IMR-90 (cell line): ENCODE data around the gene IGF2. TPM values are rescaled to one million over a fixed set of nuclear protein-coding genes. Genes with fewer than 3 reads are reported as not detected.

Source experiments
- ATAC-seq: fragments of 200-7000 bp; cut with Tn5 transposase; 2 replicates; pipeline ENCODE4 v1.9.1; 2020; ENCODE audit warnings: low read depth, mild to moderate bottlenecking, moderate library complexity
- BruUV-seq: library from RNA; stranded (reverse); fragments of 400-500 nt; replicated peaks from 2 replicates; lab custom pipeline; 2021; lab: Mats Ljungman, UMichigan
- CTCF ChIA-PET: fragments of 300-600 bp; formaldehyde crosslinking; extraction: SDS; loops from one replicate; lab custom pipeline; 2021; ENCODE audit warnings: antibody characterized with exemption; lab: Yijun Ruan, JAX
- POLR2A ChIA-PET: fragments of 300-600 bp; sonication (Branson Sonifier 250); formaldehyde crosslinking; loops from one replicate; lab custom pipeline; 2022; ENCODE audit warnings: antibody characterized with exemption; ENCODE audit not compliant: unreplicated experiment; lab: Charles Lee
- DNase-seq: peaks from one replicate; pipeline ENCODE4 v3.0.0; 2013
- H2AFZ ChIP-seq: replicated peaks from 2 replicates; pipeline ENCODE3; 2013; ENCODE audit warnings: low read length, mild to moderate bottlenecking; ENCODE audit not compliant: poor library complexity
- H2AK5ac ChIP-seq: 2 replicates; pipeline ENCODE4 v1.6.1; 2013; ENCODE audit warnings: low read depth, low read length, inconsistent platforms
- H2AK9ac ChIP-seq: replicated peaks from 2 replicates; pipeline ENCODE3; 2013; ENCODE audit warnings: mild to moderate bottlenecking, low read depth, low read length, moderate library complexity; ENCODE audit not compliant: poor library complexity
- H2BK120ac ChIP-seq: 2 replicates; pipeline ENCODE4 v1.6.1; 2013; ENCODE audit warnings: low read depth, low read length, inconsistent platforms
- H2BK15ac ChIP-seq: 3 replicates; pipeline ENCODE4 v1.6.1; 2013; ENCODE audit warnings: low read depth, low read length, inconsistent platforms
- H2BK20ac ChIP-seq: 2 replicates; pipeline ENCODE4 v1.6.1; 2013; ENCODE audit warnings: low read depth, mild to moderate bottlenecking, inconsistent platforms, low read length, moderate library complexity
- H2BK5ac ChIP-seq: 2 replicates; pipeline ENCODE4 v1.6.1; 2013; ENCODE audit warnings: mild to moderate bottlenecking, low read depth, low read length, inconsistent platforms; ENCODE audit not compliant: poor library complexity, severe bottlenecking
- H3K14ac ChIP-seq: replicated peaks from 2 replicates; pipeline ENCODE4 v1.6.1; 2013; ENCODE audit warnings: low read depth, low read length, inconsistent platforms
- H3K18ac ChIP-seq: 2 replicates; pipeline ENCODE4 v1.6.1; 2013; ENCODE audit warnings: low read depth, low read length, control low read depth
- H3K23ac ChIP-seq: 2 replicates; pipeline ENCODE4 v1.6.1; 2013; ENCODE audit warnings: low read depth, low read length, inconsistent platforms
- H3K27ac ChIP-seq: 2 replicates; pipeline ENCODE4 v1.5.1; 2013; ENCODE audit warnings: mild to moderate bottlenecking, control low read depth, low read length; ENCODE audit not compliant: insufficient read depth
- H3K27me3 ChIP-seq: 2 replicates; pipeline ENCODE4 v1.6.1; 2013; ENCODE audit warnings: low read length; ENCODE audit not compliant: control insufficient read depth, insufficient read depth
- H3K36me3 ChIP-seq: 2 replicates; pipeline ENCODE4 v1.6.1; 2013; ENCODE audit warnings: low read length, mixed read lengths; ENCODE audit not compliant: control insufficient read depth, insufficient read depth
- H3K4ac ChIP-seq: 2 replicates; pipeline ENCODE4 v1.6.1; 2013; ENCODE audit warnings: low read depth, low read length, inconsistent platforms
- H3K4me1 ChIP-seq: 2 replicates; pipeline ENCODE4 v1.6.1; 2013; ENCODE audit warnings: low read length, mixed read lengths; ENCODE audit not compliant: control insufficient read depth, insufficient read depth
- H3K4me2 ChIP-seq: 2 replicates; pipeline ENCODE4 v1.6.1; 2013; ENCODE audit warnings: low read depth, mild to moderate bottlenecking, control low read depth, low read length, moderate library complexity
- H3K4me3 ChIP-seq: 2 replicates; pipeline ENCODE4 v1.5.1; 2013; ENCODE audit warnings: low read depth, mild to moderate bottlenecking, control low read depth, low read length, moderate library complexity; ENCODE audit not compliant: insufficient read depth
- H3K56ac ChIP-seq: 2 replicates; pipeline ENCODE4 v1.6.1; 2013; ENCODE audit warnings: low read length, inconsistent platforms; ENCODE audit not compliant: insufficient read depth; ENCODE audit errors: extremely low read depth
- H3K79me1 ChIP-seq, 2 experiments: 2 replicates each; pipeline ENCODE4 v1.6.1; 2013; ENCODE audit warnings: low read length in 2 of 2, inconsistent platforms in 1 of 2, low read depth in 1 of 2
- H3K9ac ChIP-seq: 2 replicates; pipeline ENCODE4 v1.6.1; 2013; ENCODE audit warnings: low read depth, low read length, control low read depth
- H3K9me1 ChIP-seq: 2 replicates; pipeline ENCODE4 v1.6.1; 2013; ENCODE audit warnings: low read length, inconsistent platforms; ENCODE audit not compliant: insufficient read depth
- H3K9me3 ChIP-seq: 2 replicates; pipeline ENCODE4 v1.6.1; 2013; ENCODE audit warnings: low read length; ENCODE audit not compliant: control insufficient read depth, insufficient read depth
- H4K20me1 ChIP-seq: 2 replicates; pipeline ENCODE4 v1.6.1; 2013; ENCODE audit warnings: low read length, inconsistent platforms; ENCODE audit not compliant: insufficient read depth
- H4K5ac ChIP-seq: 2 replicates; pipeline ENCODE4 v1.6.1; 2013; ENCODE audit warnings: mild to moderate bottlenecking, low read depth, low read length, control low read depth
- H4K8ac ChIP-seq, 2 experiments: 2 replicates each; pipeline ENCODE4 v1.6.1; 2013; ENCODE audit warnings: low read depth in 2 of 2, low read length in 2 of 2, control low read depth in 1 of 2, inconsistent platforms in 1 of 2
- H4K91ac ChIP-seq: 2 replicates; pipeline ENCODE4 v1.6.1; 2013; ENCODE audit warnings: low read depth, low read length, inconsistent platforms; ENCODE audit not compliant: insufficient read depth
- BHLHE40 ChIP-seq: fragments of 150-350 bp; IDR thresholded peaks from 2 replicates; pipeline ENCODE4 v1.6.1; 2016; ENCODE audit warnings: mild to moderate bottlenecking, low read depth, low read length
- CEBPB ChIP-seq: IDR thresholded peaks from 2 replicates; pipeline ENCODE4 v1.6.1; 2012; ENCODE audit warnings: low read depth, low read length, improper control_type of control experiment
- CHD1 ChIP-seq: IDR thresholded peaks from 2 replicates; pipeline ENCODE4 v1.6.1; 2012; ENCODE audit warnings: low read depth, low read length, improper control_type of control experiment
- CTCF ChIP-seq: conservative IDR thresholded peaks from 2 replicates; pipeline ENCODE4 v1.5.1; 2012; ENCODE audit warnings: mild to moderate bottlenecking, low read depth, low read length, improper control_type of control experiment
- ELK1 ChIP-seq: fragments of 150-350 bp; IDR thresholded peaks from 2 replicates; pipeline ENCODE4 v1.6.1; 2016; ENCODE audit warnings: low read depth, mild to moderate bottlenecking, low read length, moderate library complexity, borderline replicate concordance
- FOS ChIP-seq: fragments of 150-350 bp; IDR thresholded peaks from 2 replicates; pipeline ENCODE4 v1.6.1; 2016; ENCODE audit warnings: low read depth, low read length
- MAFK ChIP-seq: IDR thresholded peaks from 2 replicates; pipeline ENCODE4 v1.6.1; 2012; ENCODE audit warnings: low read depth, low read length, improper control_type of control experiment
- MAZ ChIP-seq: IDR thresholded peaks from 2 replicates; pipeline ENCODE4 v1.6.1; 2012; ENCODE audit warnings: low read depth, mild to moderate bottlenecking, low read length, improper control_type of control experiment, moderate library complexity, borderline replicate concordance
- MXI1 ChIP-seq: IDR thresholded peaks from 2 replicates; pipeline ENCODE4 v1.6.1; 2012; ENCODE audit warnings: low read depth, mild to moderate bottlenecking, low read length, moderate library complexity, borderline replicate concordance
- NFE2L2 ChIP-seq: fragments of 150-350 bp; IDR thresholded peaks from 2 replicates; pipeline ENCODE4 v1.6.1; 2016; ENCODE audit warnings: low read depth, mild to moderate bottlenecking, low read length
- POLR2A ChIP-seq: IDR thresholded peaks from 2 replicates; pipeline ENCODE4 v1.6.1; 2012; ENCODE audit warnings: mild to moderate bottlenecking, low read depth, low read length
- RAD21 ChIP-seq: IDR thresholded peaks from 2 replicates; pipeline ENCODE4 v1.6.1; 2012; ENCODE audit warnings: low read length, improper control_type of control experiment
- RCOR1 ChIP-seq: IDR thresholded peaks from 2 replicates; pipeline ENCODE4 v1.6.1; 2012; ENCODE audit warnings: mild to moderate bottlenecking, low read length, improper control_type of control experiment; ENCODE audit not compliant: insufficient replicate concordance
- RFX5 ChIP-seq: IDR thresholded peaks from 2 replicates; pipeline ENCODE4 v1.8.0; 2012; ENCODE audit warnings: low read depth, mild to moderate bottlenecking, low read length, moderate library complexity
- SMC3 ChIP-seq: fragments of 150-350 bp; IDR thresholded peaks from 2 replicates; pipeline ENCODE4 v1.6.1; 2016; ENCODE audit warnings: low read depth, mild to moderate bottlenecking, antibody characterized with exemption, low read length, moderate library complexity
- USF2 ChIP-seq: fragments of 150-350 bp; IDR thresholded peaks from 2 replicates; pipeline ENCODE4 v1.6.1; 2017; ENCODE audit warnings: mild to moderate bottlenecking, antibody characterized with exemption, low read length, low read depth
- WGBS, 2 experiments: methylation state at CpG; one replicate each; pipeline versions ENCODE4 v1.1.5 to v1.1.7; 2013; ENCODE audit warnings: missing lambda C conversion rate in 2 of 2; ENCODE audit not compliant: insufficient read length in 1 of 2; ENCODE audit errors: extremely low coverage in 2 of 2; 5-methylcytosine and 5-hydroxymethylcytosine counted together
- dilution Hi-C: fragments of 300-500 bp; cut with HindIII; formaldehyde crosslinking; loops from one replicate; pipeline ENCODE4 v1.14.3; 2018; ENCODE audit warnings: low sequenced_read_pairs; ENCODE audit not compliant: unreplicated experiment
- in situ Hi-C: fragments of 300-500 bp; cut with MboI; formaldehyde crosslinking; loops from 3 replicates; pipeline ENCODE4 v1.14.3; 2019; ENCODE audit warnings: low sequenced_read_pairs, inconsistent platforms, mixed read lengths
- intact Hi-C: fragments of 100-400 bp; cut with micrococcal nuclease; formaldehyde crosslinking; loops from 2 replicates; pipeline ENCODE4 v1.10.0; 2022
- polyA plus RNA-seq, 3 experiments: library from polyadenylated mRNA; depleted of rRNA; stranded (reverse); fragments of >200 nt; gene quantifications; 2 replicates each; pipeline ENCODE4 v1.2.3, GENCODE V29; 2012; ENCODE audit warnings: low replicate concordance in 1 of 3
- total RNA-seq: library from RNA; depleted of rRNA; stranded (reverse); fragments of >200 nt; gene quantifications from 2 replicates; pipeline ENCODE4 v1.2.3, GENCODE V29; 2012

Gene IGF2
- total and polyA plus RNA-seq, 2 of the 4 experiments (the other 2 are of a cell fraction): 2.3 to 21.8 TPM

GRCh38 chr11:2116680-2117079 lies 22.5 kb downstream of the IGF2 start:
- H4K5ac ChIP-seq: no peak overlapping the region
- no peak overlapping the region for H3K4me3 ChIP-seq
- no peaks in the 10 kb centered on the region for H4K20me1 ChIP-seq
- H2BK15ac ChIP-seq: no peak overlapping the region
- TF ChIP-seq RFX5 (no peak), USF2 (no peak), CHD1 (no peak), SMC3 (no peak), RAD21 (no peak), POLR2A (no peak), MXI1 (no peak), CEBPB (no peak), MAZ (no peak), NFE2L2 (no peak), MAFK (no peak), FOS (no peak), ELK1 (no peak), BHLHE40 (no peak), RCOR1 (no peak), CTCF (no peak)
- no peaks in the 10 kb centered on the region for H3K79me1 ChIP-seq
- no peak overlapping the region for H3K4me2 ChIP-seq
- CTCF ChIA-PET: no interaction called here
- POLR2A ChIA-PET: no interaction called here
- H3K27ac ChIP-seq: no peak overlapping the region
- H3K23ac ChIP-seq: no peak overlapping the region
- no peak overlapping the region for H2BK5ac ChIP-seq
- ATAC-seq (no peak), DNase-seq (no peak)
- H3K4me1 ChIP-seq: peaks cover 2% of the 10 kb centered on the region
- H2AK9ac ChIP-seq: no peak overlapping the region
- no peak overlapping the region for H2AK5ac ChIP-seq
- no peak overlapping the region for H2AFZ ChIP-seq
- H4K91ac ChIP-seq: no peak overlapping the region
- dilution Hi-C loops: no loop called here
- H3K56ac ChIP-seq: no peak overlapping the region
- intact Hi-C loops: no loop called here
- no peak overlapping the region for H4K8ac ChIP-seq
- no peak overlapping the region for H3K18ac ChIP-seq
- H2BK120ac ChIP-seq: no peak overlapping the region
- no peaks in the 10 kb centered on the region for H3K36me3 ChIP-seq
- peaks cover 22% of the 10 kb centered on the region for H3K27me3 ChIP-seq
- no peak overlapping the region for H3K4ac ChIP-seq
- H3K9me1 ChIP-seq: no peaks in the 10 kb centered on the region
- no peak overlapping the region for H3K14ac ChIP-seq
- in situ Hi-C loops: no loop called here
- H3K9ac ChIP-seq: no peak overlapping the region
- no peak overlapping the region for H2BK20ac ChIP-seq
- BruUV-seq: no TSS peak
- H3K9me3 ChIP-seq: peaks cover 14% of the 10 kb centered on the region
- WGBS, 2 experiments: 40% methylated on average over 1 of the region's 1 CpG; no CpG with 5 or more reads in 1 of the 2 experiments
